Activated naive CD8-positive, alpha-beta T cell treated with anti-CD3 and anti-CD28 coated beads, Interleukin-2, amount 50 U/mL, for 16 hours (primary cell): ENCODE measurements around the gene RABL3.
"Not testable (repeated sequence)": the region's sequence is repeated elsewhere in the genome, so short reads cannot be mapped to it uniquely, and the experiment has no call there.

Source experiments
- DNase-seq: peaks from one replicate; pipeline ENCODE4 v3.0.0-alpha.2; 2020; ENCODE audit warnings: low read depth, low spot score

Gene RABL3, protein sequence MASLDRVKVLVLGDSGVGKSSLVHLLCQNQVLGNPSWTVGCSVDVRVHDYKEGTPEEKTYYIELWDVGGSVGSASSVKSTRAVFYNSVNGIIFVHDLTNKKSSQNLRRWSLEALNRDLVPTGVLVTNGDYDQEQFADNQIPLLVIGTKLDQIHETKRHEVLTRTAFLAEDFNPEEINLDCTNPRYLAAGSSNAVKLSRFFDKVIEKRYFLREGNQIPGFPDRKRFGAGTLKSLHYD

DNA sequence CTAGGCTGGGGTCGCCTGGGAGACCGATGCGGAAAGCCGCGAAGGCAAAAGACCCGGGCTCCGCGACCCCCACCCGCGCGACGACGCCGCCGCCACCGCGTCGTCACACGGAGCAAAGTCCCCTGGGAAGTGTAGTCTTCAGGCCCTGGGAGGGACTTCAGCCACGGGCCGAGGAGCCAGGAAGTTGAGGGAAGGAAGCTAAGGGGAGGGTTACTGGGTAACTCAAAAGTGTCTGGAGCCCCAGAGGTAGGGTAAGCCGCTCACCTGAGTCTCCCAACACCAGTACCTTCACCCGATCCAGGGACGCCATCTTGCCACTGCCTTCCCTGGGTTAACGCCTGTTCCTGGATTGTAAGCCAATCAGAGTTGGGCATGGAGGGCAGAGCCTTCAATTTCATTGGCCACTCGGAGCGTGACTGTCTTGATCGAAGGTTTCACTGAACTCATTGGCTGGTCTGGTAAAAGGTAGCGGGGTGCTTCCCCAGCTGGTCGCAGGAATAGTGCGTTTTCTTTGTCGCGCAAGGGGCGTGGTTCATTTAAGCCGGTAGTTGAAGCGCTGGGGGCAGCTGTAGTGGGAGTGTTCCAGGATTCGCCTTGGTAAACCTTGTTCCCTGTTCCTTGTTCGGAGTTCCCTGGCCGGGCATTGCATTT is at the start of gene RABL3, which contains the start of gene GTF2E1:
RABL3 (minus strand) TSS at position 319 of the 651 bp plus-strand sequence; CDS start at position 310, 9 bp downstream.
GTF2E1 (plus strand) TSS at position 547 of the 651 bp plus-strand sequence. CDS start 7,809 bp downstream, outside the sequence.
- DNase-seq, result peak; percentile 92

- DNase-seq, result no peak
Observed at GRCh38 chr3:120791913-120792312, 49.6 kb upstream of the RABL3 start.

DNA sequence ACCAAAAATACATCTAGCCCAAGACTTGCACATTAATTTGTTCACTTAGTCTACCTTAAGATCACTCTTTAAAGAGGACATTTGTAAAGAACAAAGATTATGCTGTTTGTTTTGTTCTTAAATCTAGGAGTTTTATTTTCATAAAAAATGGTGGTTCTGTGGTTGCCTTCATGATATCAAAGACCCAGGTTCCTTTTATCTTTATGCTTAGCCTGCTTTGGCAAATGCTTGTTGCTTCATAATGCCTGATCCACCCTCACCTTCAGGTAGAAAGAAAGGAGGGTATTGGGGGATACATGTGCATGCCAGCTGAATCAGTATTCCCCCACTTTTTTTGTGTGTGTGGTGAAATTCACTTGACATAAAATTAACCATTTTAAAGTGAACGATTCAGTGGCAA is 48.7 kb upstream of the RABL3 start:
- no peak for DNase-seq

- DNase-seq, result not testable (repeated sequence)
Observed at GRCh38 chr3:120785832-120786231, 43.5 kb upstream of the RABL3 start.

- no peak for DNase-seq
Observed at GRCh38 chr3:120780977-120781376, 38.7 kb upstream of the RABL3 start.

GRCh38 chr3:120778776-120779175 is 36.5 kb upstream of the RABL3 start:
- DNase-seq, result no peak

GRCh38 chr3:120775411-120775810 is 33.1 kb upstream of the RABL3 start:
- no peak for DNase-seq

- DNase-seq, result no peak
Observed at GRCh38 chr3:120773932-120774331, 31.6 kb upstream of the RABL3 start.

DNA sequence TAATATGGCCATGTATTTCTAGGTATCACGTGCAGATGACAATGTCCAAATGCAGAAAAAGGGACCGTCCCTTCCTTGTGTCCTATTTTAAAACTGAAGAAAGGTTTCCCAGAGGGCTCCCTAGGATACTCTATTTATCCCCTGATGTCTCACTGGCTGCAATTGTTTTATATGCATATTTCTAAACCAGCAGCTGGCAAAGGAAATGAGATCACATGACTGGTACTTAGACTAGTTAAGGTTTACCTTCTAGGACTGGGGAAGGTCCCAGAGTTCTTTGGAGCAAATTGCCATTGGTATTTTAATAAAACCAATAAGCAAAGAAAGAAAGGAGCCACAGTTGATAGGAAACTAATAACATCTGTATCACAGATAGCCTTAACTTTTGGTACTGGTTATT is 29.8 kb upstream of the RABL3 start:
- no peak for DNase-seq

GRCh38 chr3:120770891-120771290 is 28.6 kb upstream of the RABL3 start:
- DNase-seq, result no peak

DNA sequence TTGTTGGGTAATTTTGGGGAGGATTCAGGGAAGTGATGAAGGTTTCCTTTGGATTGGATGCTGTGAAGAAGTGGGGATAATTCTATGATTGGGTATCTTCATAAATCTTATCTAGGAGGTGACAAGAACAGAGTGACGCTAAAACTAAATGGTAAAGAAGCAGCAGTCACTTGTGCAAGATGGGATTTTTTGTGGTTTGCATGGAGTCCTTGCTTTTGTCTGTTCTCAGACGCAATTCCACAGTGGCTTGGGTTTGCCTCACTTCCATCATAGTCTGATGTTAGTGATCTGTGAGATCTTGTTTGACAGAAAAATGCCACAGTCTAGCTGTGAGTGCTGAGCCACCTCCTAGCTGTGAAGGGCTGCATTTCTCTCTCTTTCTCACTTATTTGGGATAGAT is 27.1 kb upstream of the RABL3 start:
- DNase-seq, result no peak

DNA sequence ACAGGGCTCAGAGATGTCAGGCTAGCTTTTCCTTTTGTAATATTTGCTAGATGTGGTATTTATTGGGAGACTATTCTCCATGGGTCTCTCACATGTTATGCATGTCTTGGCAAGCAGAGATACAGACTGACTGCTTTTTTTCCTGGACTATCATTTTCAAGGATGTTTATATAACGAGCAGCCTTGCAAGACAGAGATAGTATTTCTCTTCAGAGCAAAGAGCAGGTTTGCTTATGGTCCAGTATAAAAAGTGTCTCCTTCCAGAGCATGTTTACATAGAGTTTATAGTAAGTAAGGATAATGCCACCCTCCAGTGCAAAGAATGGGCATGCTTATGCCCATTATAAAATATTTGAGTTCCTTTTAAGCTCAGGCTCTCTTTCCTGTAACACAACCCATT is 24.8 kb upstream of the RABL3 start:
- no peak for DNase-seq

GRCh38 chr3:120766576-120766975 is 24.3 kb upstream of the RABL3 start:
- no peak for DNase-seq

DNA sequence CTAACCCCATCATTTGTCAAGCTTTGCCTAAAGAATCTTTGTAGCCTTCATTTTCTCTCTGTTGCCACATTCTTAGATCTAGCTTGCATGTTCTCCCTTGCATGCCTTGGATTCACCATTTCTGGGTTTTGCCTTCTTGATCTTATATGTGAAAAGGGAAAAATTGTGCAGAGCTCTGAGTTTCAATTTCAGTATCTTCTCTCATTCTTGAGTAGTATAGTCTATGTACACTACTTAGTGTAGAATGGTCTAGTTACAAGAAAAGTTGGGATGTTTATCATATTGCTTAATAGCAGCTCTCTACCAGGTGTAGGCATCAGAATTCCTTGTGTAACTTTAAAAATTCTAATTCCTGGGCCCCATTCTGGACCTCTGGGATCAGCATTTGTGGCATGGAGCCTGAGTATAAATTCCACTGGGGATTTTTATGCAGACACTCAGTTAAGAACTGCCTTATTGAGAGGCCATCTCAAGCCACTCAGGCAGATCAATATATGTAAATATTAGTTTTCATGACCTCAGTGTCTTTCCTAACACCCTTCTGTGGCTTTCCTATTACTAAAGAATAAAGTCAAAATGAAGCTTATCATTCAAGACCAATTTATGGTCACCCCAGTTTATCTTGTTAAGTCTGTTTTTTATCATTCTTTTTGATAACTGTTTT is 23.6 kb upstream of the RABL3 start:
- no peak for DNase-seq

DNA sequence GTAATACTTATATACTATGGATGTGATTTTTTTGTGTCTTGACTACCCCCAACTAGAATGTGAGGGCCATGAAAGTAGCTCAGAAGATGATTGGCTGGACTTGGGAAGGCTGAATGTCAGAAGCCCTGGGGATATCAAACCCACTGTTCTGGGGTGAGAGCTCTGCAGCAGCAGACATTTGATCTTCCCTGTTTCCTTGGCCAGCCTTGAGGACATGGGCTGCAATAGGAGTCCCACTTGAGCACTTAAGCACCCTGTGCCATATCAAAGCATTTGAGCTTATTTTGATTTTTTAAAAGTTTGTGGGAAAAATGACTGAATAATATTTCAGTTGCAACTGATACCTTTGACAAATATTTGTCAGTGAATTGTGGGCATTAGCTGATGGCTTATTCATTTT is 21.9 kb upstream of the RABL3 start:
- no peak for DNase-seq

DNA sequence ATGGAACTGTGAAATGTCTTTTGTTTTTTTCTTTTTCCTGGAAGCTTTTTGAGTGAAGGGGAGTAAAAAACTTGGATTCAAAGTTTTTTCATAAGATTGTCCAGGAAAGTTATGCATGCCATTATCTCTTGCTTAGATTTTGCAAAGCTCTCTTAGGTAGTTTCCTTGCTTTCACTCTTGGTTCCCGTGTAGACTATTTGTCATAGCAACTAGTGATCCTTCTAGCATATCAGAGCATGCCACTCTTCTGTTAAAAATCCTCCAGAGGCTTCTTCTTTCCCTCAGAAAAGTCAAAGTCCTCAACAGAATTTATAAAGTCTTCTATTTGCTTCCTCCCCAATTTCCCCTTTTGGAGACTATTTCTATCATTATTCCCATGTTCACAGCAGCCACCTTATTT is 21.3 kb upstream of the RABL3 start:
- DNase-seq, result no peak

DNA sequence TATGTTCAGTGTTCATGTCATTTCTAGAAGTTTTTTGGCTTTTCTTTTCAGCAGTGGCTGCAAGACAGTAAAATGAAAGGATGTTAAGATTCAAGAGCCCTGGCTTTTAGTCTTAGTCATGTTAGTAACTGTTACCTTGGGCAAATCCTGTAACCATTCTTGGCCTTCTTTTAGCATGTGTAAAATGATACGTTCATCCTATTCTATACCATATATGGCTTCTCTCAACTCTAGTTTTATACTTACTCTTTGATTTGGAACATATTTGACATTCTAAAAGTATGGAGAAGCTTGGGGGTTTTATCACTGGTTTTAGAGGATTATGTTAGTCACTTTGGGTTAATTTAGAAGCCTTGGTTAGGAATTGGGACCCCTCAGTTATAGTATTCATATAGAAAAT is 20.3 kb upstream of the RABL3 start:
- DNase-seq, result no peak

GRCh38 chr3:120758551-120758950 is 16.2 kb upstream of the RABL3 start:
- DNase-seq, result not testable (repeated sequence)

- DNase-seq, result no peak
Observed at GRCh38 chr3:120756061-120756460, 13.7 kb upstream of the RABL3 start.

- no peak for DNase-seq
Observed at GRCh38 chr3:120753810-120754209, 11.5 kb upstream of the RABL3 start.

- no peak for DNase-seq
Observed at GRCh38 chr3:120752865-120753264, 10.5 kb upstream of the RABL3 start.

DNA sequence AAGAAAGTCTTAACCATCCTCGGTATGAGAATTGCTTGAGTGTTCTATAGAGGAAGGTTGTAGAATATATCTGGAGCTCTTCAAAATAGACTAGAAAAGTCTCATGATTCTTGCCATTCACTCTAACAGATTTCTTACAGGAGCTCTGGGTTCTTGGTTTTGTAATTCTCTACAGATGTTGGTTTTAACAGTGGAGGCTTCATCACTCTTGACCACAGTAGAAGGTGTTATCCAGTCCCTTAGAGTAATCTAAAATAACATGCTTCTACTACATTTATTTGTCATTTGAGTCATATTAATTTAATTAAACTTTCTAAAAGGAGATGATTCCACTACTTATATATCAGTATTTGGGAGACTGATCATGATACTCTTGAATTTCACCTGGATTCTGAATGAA is 9.9 kb upstream of the RABL3 start:
- DNase-seq, result no peak

DNA sequence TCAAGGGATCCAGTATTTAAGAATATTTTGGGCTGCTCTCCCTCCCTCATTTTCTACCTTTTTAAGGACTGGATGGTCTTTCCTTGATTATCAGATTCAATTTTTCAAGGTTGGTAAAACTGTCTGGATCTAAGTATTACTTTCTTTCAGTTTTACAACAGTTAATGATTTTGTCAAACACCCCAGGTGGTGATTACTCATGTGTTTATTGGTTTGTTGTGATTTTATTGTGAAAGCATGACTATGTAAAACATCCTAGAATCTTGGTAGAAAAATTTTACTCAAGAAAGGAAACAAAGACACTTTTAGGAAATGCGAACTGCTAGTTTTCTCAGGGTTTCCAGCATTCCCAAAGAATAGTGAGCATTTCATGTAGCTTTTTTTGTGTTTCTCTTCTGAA is 7.5 kb upstream of the RABL3 start:
- no peak for DNase-seq
